ENCODE results near the gene KIF6.

- TF ChIP-seq CTCF (IDR thresholded peaks at IDR 0.05): no peak
- no peak for TF ChIP-seq POLR2A (IDR thresholded peaks at IDR 0.05)
- TF ChIP-seq POLR2AphosphoS5 (IDR thresholded peaks at IDR 0.05): no peak
Measured at GRCh38 chr6:39587080-39587479, 138.1 kb downstream of the KIF6 start.
